Kidney epithelial cell (primary cell): ENCODE data around the gene NLN. TPM values are rescaled to one million over a fixed set of nuclear protein-coding genes. Genes with fewer than 3 reads are reported as not detected.

ENCODE experiments used
- DNase-seq: peaks from one replicate; pipeline ENCODE4 v3.0.0-alpha.2; 2010; ENCODE audit warnings: low read depth
- H3K27me3 ChIP-seq: 2 replicates; pipeline ENCODE4 v1.6.0; 2011; ENCODE audit warnings: low read length; ENCODE audit not compliant: control insufficient read depth, insufficient read depth
- H3K36me3 ChIP-seq: 2 replicates; pipeline ENCODE4 v1.5.1; 2011; ENCODE audit warnings: low read length; ENCODE audit not compliant: control insufficient read depth, insufficient read depth
- H3K4me3 ChIP-seq: 2 replicates; pipeline ENCODE4 v1.5.1; 2011; ENCODE audit warnings: low read depth, mild to moderate bottlenecking, control low read depth, low read length
- CTCF ChIP-seq: IDR thresholded peaks from 2 replicates; pipeline ENCODE4 v1.5.1; 2011; ENCODE audit warnings: mild to moderate bottlenecking, moderate library complexity, low read length, control low read depth, inconsistent platforms; ENCODE audit not compliant: insufficient read depth, poor library complexity, severe bottlenecking
- total RNA-seq: library from RNA; depleted of rRNA; stranded (reverse); fragments of >200 nt; gene quantifications from 2 replicates; pipeline ENCODE4 v1.2.3, GENCODE V29; 2015

Gene NLN
- total RNA-seq, 1 donor from 2014 or later: 31.0 TPM

DNA sequence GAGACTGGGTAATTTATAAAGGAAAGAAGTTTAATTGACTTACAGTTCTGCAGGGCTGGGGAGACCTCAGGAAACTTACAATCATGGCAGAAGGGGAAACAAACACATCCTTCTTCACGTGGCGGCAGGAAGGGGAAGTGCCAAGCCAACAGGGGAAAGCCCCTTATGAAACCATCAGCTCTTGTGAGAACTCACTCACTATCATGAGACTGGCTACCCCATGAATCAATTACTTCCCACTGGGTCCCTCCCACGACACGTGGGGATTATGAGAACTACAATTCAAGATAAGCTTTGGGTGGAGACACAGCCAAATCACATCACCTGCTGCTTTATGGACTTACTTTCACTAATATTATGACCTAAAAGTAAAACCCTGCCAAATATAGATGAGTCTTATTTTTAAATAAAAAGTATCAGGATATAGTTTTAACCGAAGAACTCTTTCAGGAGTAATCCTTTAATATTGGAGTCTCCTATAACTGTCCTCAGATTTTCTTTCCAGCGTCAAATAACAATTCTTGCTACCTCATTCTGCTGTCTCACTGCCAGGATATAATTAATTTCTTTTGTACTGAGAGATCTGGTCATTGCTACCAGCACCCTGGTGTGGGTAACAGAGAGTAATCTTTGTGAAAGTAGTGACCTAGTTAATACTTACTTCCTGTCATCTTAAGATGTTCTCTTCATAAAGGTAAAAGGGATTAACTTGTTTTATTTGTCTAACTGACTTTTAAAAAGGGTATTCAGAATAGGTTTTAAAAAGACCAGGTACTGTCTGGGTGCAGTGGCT, 68.6 kb downstream of the NLN start:
- Histone ChIP-seq H3K27me3 (no peaks in the 10 kb centered on the region), H3K36me3 (no peaks in the 10 kb centered on the region), H3K4me3 (no peak overlapping the region)
- no peak for DNase-seq
- TF ChIP-seq CTCF: no peak

DNA sequence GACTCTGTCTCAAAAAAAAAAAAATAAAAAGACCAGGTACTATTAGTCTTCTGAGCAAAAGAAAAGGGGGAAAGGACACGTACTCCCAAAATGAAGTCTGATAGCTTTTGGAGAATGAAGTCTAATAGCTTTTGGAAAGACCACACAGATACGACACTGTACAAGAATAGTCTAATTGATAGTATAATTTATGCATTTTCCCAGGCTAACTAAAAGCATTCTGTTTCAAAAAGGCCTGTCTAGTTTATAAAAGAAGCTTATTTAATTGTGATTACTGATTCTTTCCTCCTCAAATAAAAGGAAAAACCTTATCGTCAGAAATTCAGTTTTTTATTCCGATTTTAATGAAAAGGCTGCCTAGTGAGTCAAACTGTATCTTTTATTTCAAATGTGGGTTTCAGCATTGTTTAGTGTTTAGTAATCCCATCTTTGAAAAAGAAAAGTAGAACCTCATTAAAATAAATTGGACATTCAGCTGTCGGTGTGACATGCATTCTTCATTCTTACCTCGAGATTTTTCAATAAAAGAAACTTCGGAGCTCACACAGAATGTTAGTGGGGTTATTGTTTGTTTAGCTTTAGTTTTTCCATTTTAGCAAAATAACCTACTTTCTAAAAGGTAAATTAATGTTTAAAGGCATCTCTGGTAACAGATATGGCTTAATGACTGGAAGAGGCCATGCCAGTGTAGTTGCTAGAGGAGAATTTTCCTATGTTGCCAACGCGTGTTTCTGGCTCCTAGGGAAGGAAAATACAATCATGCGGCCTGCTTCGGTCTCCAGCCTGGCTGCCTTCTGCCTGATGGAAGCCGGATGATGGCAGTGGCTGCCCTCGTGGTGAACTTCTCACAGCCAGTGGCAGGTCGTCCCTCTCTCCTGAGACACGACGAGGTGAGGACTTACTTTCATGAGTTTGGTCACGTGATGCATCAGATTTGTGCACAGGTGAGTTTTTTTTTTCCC, 70.0 kb downstream of the NLN start:
- DNase-seq: no peak
- no peaks in the 10 kb centered on the region for H3K36me3 ChIP-seq
- H3K4me3 ChIP-seq: no peak overlapping the region
- no peak for TF ChIP-seq CTCF
- no peaks in the 10 kb centered on the region for H3K27me3 ChIP-seq

DNA sequence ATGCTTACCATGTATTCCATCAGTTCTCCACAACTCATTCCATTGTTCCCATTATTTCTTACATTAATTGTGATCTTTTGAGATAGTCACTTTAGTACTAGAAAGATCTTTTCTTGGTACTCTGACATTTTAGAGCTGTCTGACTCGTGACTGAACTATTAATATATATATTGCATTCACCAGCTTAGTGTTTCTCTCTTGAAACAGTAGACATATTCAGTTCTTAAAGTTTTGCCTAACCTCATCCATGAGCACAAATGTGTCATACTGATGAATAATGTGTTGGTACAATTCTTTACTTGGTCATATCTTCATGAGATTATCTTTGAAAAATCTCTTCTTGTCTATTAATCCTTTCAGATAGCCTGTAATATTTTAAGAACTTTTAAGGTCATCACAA, 74.3 kb downstream of the NLN start:
- no peak for TF ChIP-seq CTCF
- no peaks in the 10 kb centered on the region for H3K27me3 ChIP-seq
- no peaks in the 10 kb centered on the region for H3K36me3 ChIP-seq
- H3K4me3 ChIP-seq: no peak overlapping the region
- no peak for DNase-seq

GRCh38 chr5:65796751-65797316, 74.8 kb downstream of the NLN start:
- DNase-seq: no peak
- Histone ChIP-seq H3K27me3 (no peaks in the 10 kb centered on the region), H3K4me3 (no peak overlapping the region), H3K36me3 (no peaks in the 10 kb centered on the region)
- TF ChIP-seq CTCF: no peak

DNA sequence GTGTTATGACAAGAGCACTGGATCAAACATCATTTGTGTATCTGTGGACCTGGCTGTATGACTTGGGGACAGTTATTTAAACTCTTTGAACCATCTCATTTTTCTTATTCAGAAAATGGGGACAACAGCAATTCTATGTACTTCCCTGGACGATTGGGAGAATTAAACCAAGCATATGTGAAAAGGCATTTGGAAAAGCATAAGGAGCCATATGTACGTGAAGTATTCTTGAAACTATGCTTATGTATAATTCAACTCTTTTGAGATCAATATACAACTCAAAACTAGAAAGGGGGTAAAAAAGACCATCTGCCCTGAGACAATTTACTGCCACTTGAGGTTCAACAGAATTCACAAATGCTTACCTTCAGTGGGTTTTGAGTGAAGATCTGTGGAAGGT, 75.5 kb downstream of the NLN start:
- no peak for DNase-seq
- no peak overlapping the region for H3K4me3 ChIP-seq
- TF ChIP-seq CTCF: no peak
- no peaks in the 10 kb centered on the region for H3K36me3 ChIP-seq
- H3K27me3 ChIP-seq: no peaks in the 10 kb centered on the region
